ENCODE data around the gene SERPINB2. TPM values are rescaled to one million over a fixed set of nuclear protein-coding genes. Genes with fewer than 3 reads are reported as not detected.

The SERPINB2 gene
- polyA plus RNA-seq, 1 donor (not counting 4 experiments of a cell fraction or from before 2014, with no cell fraction given) = 733 TPM

- Histone ChIP-seq H3K9me1 (ENCODE audit: control insufficient read depth, extremely low read depth, insufficient read depth, low read length) (no peaks in the 10 kb centered on the region), H4K20me1 (ENCODE audit: control insufficient read depth, extremely low read depth, insufficient read depth, low read length) (no peaks in the 10 kb centered on the region), H3K9me3 (ENCODE audit: control insufficient read depth, low read depth, low read length) (no peaks in the 10 kb centered on the region), H3K27ac (ENCODE audit: control insufficient read depth, insufficient read depth, low read length) (no peak overlapping the region), H3K9ac (ENCODE audit: control insufficient read depth, extremely low read depth, insufficient read depth, low read length) (no peak overlapping the region), H3K27me3 (ENCODE audit: control insufficient read depth, extremely low read depth, insufficient read depth, low read length) (no peaks in the 10 kb centered on the region), H3K4me2 (ENCODE audit: control insufficient read depth, extremely low read depth, insufficient read depth, low read depth, low read length) (no peak overlapping the region), H2AFZ (ENCODE audit: control insufficient read depth, low read length) (no peak overlapping the region), H3K79me2 (ENCODE audit: control insufficient read depth, insufficient read depth, low read length) (no peaks in the 10 kb centered on the region), H3K4me3 (ENCODE audit: control insufficient read depth in 2 of 3, extremely low read depth in 1 of 3, insufficient read depth in 2 of 3, low read depth in 1 of 3, low read length in 3 of 3) (no peak overlapping the region), H3K36me3 (ENCODE audit: control insufficient read depth in 2 of 2, extremely low read depth in 1 of 2, insufficient read depth in 2 of 2, low read length in 2 of 2) (no peaks in the 10 kb centered on the region), H3K4me1 (ENCODE audit: control insufficient read depth, extremely low read depth, insufficient read depth, low read length) (peaks cover 11% of the 10 kb centered on the region)
- FAIRE-seq (no peak), DNase-seq (ENCODE audit: low read depth, low spot score) (no peak)
- TF ChIP-seq EZH2 (IDR thresholded peaks at IDR 0.05; ENCODE audit: low read length) (no peak), CTCF (optimal IDR thresholded peaks at IDR 0.05 in 1 of 3, IDR thresholded peaks at IDR 0.05 in 1 of 3, conservative IDR thresholded peaks at IDR 0.05 in 1 of 3; ENCODE audit: extremely low read depth in 1 of 3, insufficient read depth in 2 of 3, low read length in 3 of 3) (peak in 1 of 3 experiments; percentile 38)
- dilution Hi-C loops (cut with MboI; ENCODE audit: extremely low pct_ligation_motif_present, low sequenced_read_pairs) = no loop called here
Observed at GRCh38 chr18:63951302-63951705, 63.8 kb downstream of the SERPINB2 start.

Other genes with a start within 250 kb of the SERPINB2 start
- gene SERPINB4, start 243.4 kb upstream of the SERPINB2 start, polyA plus RNA-seq = 0.52 to 4.7 TPM (median 2.4 TPM) in 3 replicates
- 3.8 to 26.8 TPM (median 12.7 TPM) in 3 replicates for gene SERPINB3, start 225.8 kb upstream of the SERPINB2 start, polyA plus RNA-seq
- not detected in 3 replicates for gene SERPINB11, start 184.7 kb upstream of the SERPINB2 start, polyA plus RNA-seq
- gene SERPINB7, start 112.3 kb upstream of the SERPINB2 start, polyA plus RNA-seq = 293 to 589 TPM (median 408 TPM) in 3 replicates
- 4.2 to 10.1 TPM (median 5.8 TPM) in 3 replicates for gene SERPINB10, start 20.3 kb downstream of the SERPINB2 start, polyA plus RNA-seq
- gene HMSD, start 61.6 kb downstream of the SERPINB2 start, polyA plus RNA-seq = 0.64 to 1.2 TPM (median 0.94 TPM) in 3 replicates
- 35.3 to 48.9 TPM (median 38.6 TPM) in 3 replicates for gene SERPINB8, start 82.4 kb downstream of the SERPINB2 start, polyA plus RNA-seq